ENCODE measurements around the gene NDUFV3.

DNA sequence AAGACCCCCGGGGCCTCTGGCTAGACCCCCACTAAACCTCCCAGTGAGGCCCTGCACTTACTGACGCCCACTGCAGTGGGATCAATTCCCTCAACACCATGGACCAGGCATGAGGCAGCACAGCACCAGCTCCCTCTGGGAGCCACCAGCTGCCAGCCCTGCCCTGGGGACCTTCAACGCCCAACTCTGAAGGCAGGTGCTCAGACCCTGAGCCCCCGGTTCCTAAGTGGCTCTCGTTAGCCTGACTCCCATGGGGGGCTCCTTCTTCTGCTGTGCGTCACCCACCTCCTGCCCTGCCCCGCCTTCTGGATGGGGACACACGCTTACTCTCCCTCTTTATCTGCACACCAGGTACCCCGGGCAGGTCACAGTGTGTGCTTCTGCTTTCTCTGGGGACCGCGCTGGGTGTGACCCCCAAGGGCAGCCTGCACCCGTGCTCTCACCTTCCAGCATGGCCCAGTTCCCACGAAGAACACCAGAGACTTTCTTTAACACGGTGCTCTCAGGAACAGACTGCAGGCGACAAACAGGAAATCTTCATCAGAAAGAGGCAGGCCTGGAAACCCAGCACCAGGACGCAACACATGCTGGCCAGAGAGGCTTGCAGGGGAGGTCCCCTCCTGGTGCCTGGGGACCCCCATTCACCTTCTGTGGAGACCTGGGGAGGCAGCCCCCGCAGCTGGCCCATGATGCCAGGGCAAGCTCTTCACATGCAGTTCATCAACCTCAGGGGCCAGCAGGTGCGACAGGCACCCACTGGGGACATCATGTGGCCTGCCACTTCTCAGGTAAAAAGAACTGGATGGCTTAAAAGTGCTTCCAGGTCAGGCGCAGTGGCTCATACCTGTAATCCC is 41.1 kb upstream of the NDUFV3 start:
- TF ChIP-seq CTCF (IDR thresholded peaks at IDR 0.05): no peak
- TF ChIP-seq EP300 (IDR thresholded peaks at IDR 0.05): no peak
- no peak for TF ChIP-seq POLR2AphosphoS5 (IDR thresholded peaks at IDR 0.05)
